D721Med (cell line): Measurements from ENCODE around the gene LRR1.

ENCODE experiments used
- DNase-seq: peaks from one replicate; pipeline ENCODE4 v3.0.0; 2011; ENCODE audit warnings: low spot score; ENCODE audit not compliant: insufficient read length
- FAIRE-seq: peaks from 2 replicates; lab custom pipeline; 2011; peaks lifted over from hg19 to GRCh38; lab: Jason Lieb, UNC
- CTCF ChIP-seq: IDR thresholded peaks from 2 replicates; pipeline ENCODE4 v1.5.1; 2012; ENCODE audit warnings: mild to moderate bottlenecking, control low read depth; ENCODE audit not compliant: insufficient read depth; ENCODE audit errors: missing control alignments

The LRR1 gene

GRCh38 chr14:49598485-49599300 is at the start of gene LRR1:
Gene LRR1, plus strand, starts transcription at chr14:49598940. Its CDS starts 81 bp downstream, at chr14:49599021.
- DNase-seq (peak; percentile 45), FAIRE-seq (no peak)
- TF ChIP-seq CTCF, result no peak

- FAIRE-seq, result no peak
- TF ChIP-seq CTCF, result no peak
- DNase-seq, result no peak
Measured at GRCh38 chr14:49549446-49549845, 49.3 kb upstream of the LRR1 start.

- TF ChIP-seq CTCF, result no peak
- DNase-seq (no peak), FAIRE-seq (no peak)
Measured at GRCh38 chr14:49549881-49550280, 48.9 kb upstream of the LRR1 start.

GRCh38 chr14:49550286-49551184 is 48.2 kb upstream of the LRR1 start:
- peak; percentile 65 for TF ChIP-seq CTCF
- DNase-seq, result no peak
- peak; percentile 68 for FAIRE-seq

GRCh38 chr14:49551569-49551968 is 47.2 kb upstream of the LRR1 start:
- no peak for TF ChIP-seq CTCF
- DNase-seq (no peak), FAIRE-seq (no peak)

- DNase-seq (no peak), FAIRE-seq (no peak)
- TF ChIP-seq CTCF, result no peak
Measured at GRCh38 chr14:49553106-49553505, 45.6 kb upstream of the LRR1 start.

- no peak for TF ChIP-seq CTCF
- DNase-seq (no peak), FAIRE-seq (no peak)
Measured at GRCh38 chr14:49553892-49554291, 44.8 kb upstream of the LRR1 start.
